Measurements from ENCODE around the gene CNST.
"Not testable (repeated sequence)": the region's sequence is repeated elsewhere in the genome, so short reads cannot be mapped to it uniquely, and the experiment has no call there.

Gene CNST

DNA sequence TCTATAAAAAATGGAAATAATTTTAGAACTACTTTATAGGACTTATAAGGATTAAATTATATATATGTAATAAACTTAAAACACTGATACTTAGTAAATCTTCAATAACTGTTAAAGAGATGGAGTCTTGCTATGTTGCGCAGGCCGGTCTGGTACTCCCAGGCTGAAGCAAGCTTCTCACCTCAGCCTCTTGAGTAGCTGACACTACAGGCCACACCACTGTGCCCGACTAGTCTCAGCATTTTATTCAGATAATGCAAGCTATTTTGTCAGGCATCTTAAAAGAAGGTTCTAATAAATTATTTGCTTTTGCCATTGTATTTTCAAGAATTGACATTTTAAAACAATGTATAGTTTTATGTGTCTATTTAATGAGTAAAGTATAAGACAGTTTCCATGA, 20.8 kb downstream of the CNST start:
- no peak for DNase-seq (ENCODE audit: low spot score)

DNA sequence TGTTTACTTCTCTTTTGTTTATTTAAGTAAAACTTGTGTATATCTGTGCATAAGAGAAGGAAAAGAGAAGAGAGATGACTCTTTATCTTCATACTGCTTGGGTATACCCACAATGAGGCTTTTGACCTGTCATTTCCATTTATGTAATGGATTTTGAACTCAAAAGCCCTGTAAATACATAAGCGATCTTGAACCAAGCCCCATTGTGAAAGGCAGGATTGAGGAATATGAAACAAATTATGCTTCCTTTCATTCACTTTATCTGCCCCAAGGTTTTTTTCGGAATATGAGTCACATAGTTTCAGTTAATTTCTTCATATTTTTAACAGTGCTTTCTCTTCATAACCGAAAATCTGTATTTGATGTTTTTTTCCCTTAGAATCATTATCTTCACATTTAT, 21.4 kb downstream of the CNST start:
- DNase-seq (ENCODE audit: low spot score) = no peak

DNA sequence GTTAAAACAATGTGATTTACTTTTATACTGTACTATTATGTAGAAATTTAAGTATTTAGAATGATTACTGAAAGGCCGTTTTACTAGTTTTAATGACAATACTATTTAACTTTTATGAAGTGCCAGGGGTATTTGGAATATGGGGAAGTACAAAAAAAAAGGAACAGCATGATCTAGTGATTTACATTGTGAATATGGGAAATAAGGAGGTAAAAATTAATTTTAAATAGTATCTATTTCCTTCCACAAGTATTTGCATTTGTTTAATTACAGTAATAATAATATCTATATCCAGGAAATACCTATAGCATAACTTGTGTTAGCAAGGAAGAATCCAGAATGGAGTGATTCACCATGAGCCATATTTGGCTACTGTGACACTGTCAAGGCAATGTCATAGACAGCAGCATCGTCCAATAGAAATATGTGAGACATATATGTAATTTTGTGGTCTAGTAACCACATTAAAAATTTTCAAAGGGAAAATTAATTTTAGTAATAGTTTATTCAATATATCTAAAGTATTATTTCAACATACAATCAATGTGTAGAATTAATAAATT, 22.0 kb downstream of the CNST start:
- no peak for DNase-seq (ENCODE audit: low spot score)

DNA sequence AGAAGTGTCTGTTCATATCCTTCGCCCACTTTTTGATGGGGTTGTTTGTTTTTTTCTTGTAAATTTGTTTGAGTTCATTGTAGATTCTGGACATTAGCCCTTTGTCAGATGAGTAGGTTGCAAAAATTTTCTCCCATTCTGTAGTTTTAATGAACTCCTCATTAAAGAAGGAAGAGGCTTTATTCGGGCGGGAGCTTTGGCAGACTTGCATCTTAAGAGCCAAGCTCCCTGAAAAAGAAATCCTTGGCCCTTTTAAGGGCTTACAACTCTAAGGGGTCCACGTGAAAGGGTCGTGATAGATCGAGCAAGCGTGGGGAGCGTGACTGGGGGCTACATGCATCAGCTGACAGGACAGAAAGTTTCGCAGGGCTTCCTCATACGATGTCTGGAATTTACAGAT, 23.7 kb downstream of the CNST start:
- DNase-seq (ENCODE audit: low spot score) = not testable (repeated sequence)

DNA sequence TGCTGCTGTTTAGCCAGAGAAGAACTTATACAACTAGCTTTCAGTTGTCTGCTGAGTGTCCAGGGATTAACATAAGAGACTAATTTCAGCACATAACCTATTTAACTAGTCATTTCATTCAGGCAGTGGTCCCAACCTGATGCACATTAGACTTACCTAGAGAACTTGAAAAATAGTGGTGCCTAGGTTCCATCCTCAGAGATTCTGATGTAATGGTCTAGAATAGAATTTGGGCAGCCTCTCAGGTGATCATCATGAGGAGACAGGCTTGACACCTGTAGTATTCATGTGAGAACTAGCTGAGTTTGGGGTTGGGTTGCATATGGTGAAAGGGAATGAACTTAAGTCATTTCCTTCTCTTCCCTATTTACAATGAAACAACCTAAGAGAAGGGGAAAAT, 24.8 kb downstream of the CNST start:
- no peak for DNase-seq (ENCODE audit: low spot score)

DNA sequence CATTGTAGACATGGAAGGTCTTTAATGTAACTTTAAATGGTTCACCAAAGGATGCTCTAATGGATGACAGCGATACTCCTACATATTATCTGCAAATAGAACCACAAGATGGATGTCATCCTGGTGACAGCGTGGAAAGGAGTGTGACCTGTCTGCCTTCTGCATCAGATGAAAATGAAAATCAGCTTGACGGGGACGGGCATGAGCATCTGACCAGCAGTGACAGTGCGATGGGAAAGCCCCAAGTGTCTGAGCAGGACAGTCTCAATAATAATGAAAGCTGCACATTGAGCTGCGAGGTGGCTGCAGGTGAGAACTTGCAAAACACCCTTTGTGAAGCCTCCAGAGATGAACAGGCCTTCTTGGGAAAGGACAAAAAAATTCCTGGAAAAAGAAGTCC, 25.2 kb downstream of the CNST start:
- DNase-seq (ENCODE audit: low spot score) = no peak

DNA sequence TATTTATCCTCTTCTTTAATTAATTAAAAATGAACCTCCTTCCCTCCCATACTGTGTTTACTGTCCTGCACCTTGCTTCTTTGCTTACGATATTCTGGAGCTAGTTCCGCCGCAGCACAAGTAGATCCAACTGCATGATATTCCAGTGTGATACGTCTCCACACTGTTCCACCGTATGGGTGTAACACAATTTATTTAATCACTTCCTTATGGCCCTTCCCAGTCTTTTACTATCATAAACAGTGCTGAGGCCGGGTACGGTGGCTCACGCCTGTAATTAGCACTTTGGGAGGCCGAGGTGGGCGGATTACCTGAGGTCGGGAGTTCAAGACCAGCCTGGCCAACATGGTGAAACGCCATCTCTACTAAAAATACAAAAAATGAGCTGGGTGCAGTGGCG, 25.7 kb downstream of the CNST start:
- no peak for DNase-seq (ENCODE audit: low spot score)

DNA sequence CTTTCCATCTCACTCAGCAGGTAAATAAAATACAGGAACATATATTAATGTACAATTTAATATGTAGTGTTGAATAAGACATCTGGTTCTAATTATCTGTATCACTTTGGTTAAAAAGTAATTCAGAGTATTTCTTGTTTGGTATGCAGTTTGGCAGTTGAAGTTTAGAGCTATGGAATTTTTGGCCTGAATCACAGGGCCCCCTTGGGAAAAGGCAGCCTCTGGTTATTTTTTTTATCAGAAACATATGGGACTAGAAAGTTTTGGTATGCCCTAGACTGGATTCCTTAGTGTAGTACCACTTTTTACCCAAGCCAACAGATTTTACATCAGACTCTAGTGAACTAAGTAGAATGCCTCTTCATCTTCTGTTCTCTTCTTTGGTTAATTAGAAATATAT, 26.4 kb downstream of the CNST start:
- DNase-seq (ENCODE audit: low spot score) = no peak

DNA sequence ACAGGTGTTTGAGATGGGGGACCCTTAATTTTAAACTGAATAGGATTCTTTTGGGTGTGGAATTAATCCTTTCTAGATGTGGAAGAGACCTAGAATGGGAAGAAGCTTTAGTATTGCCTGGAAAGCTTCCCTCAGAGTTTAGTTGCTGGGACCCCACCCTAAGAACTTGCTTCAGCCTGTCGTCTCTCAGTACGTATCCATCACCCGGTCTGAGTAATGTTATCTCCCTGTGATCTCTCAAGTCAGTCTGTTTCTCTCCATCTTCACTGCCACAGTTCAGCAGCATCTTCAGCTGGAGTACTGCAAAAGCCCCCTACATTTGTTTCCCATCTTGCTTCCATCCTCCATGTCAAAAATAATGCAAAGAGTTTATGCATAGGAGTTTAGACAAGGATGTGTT, 28.9 kb downstream of the CNST start:
- DNase-seq (ENCODE audit: low spot score) = no peak

DNA sequence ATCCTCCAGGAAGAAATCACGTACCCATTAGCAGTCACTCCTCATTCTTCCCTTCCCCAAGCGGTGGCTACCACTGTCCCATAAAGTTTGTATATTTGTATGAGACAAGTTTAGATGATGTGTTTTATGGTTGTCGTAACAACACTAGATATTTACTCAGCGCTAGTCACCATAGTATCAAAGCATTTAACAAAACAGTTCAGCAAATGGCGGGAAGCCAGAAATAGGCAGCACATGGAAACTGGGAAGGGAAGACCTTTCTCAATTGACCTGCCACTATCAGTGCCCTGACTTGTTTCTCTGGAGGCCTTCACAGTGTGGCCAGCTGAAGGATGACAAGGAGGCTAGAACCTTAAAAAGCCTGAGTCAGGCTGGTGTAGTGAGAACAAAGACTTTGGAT, 31.1 kb downstream of the CNST start:
- DNase-seq (ENCODE audit: low spot score) = no peak

DNA sequence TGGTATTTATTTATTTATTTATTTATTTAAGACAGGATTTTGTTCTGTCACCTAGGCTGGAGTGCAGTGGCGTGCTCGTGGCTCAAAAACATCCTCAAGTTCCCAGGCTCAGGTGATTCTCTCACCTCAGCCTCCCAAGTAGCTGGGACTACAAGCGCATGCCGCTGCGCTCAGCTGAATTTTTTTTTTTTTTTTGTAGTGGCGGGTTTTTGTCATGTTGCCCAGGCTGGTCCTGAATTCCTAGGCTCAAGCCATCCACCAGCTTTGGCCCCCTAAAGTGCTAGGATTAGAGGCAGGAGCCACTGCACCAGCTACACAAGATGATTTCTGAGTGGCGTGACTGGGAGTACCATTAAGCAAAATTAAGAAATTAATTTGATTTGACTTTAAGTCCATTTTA, 31.7 kb downstream of the CNST start:
- no peak for DNase-seq (ENCODE audit: low spot score)

DNA sequence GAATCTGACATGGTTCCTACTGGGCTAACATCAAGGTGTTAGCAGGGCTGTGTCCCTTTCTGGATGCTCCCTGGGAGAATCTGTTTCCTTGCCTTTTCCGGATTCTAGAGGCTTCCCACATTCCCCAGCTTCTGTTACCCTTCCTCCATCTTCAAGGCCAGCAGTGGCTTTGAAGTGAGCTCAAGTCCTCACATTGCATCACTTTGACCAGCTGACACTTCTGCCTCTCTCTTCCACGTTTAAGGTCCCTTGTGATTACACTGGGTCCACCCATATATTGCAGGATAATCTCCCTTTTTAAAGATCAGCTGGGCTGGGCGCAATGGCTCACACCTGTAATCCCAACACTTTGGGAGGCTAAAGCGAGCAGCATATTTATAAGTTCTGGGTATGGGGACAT, 33.1 kb downstream of the CNST start:
- DNase-seq (ENCODE audit: low spot score) = no peak

DNA sequence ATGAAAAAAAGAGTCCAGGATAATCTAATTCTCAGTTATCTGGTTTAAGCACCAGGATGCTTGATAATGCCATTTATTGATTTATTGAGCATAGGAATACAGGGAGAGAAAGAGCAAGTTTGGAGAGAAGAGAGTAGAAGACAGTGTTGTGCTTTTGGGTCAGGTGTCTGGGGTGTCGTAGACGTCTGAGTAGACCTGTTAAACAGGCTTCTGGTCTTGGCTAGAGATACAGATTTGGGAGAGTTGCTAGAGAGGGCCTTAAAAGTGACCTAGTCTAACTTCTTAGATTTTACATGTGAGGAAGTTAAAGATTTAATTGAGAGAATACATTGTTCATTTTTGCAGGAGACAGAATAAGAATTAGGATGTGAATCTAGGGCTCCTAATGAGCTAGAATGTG, 34.3 kb downstream of the CNST start:
- no peak for DNase-seq (ENCODE audit: low spot score)

DNA sequence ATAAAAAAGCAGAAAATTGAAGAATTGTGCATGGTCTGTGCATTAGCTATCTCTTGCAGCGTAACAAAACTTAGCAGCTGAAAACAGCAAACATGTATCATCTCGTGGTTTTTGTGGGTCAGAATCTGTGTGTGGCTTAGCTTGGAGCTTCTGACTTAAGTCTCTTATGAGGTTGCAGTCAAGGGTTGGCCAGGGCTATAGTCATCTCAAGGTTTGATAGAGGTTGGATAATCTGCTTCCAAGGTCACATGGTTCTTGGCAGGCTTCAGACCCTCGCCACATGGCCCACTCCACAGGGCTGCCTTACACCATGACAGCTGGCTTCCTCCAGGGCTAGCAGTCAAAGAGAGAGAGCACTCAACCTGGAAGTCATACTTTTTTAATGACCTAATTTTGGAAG, 35.9 kb downstream of the CNST start:
- no peak for DNase-seq (ENCODE audit: low spot score)

DNA sequence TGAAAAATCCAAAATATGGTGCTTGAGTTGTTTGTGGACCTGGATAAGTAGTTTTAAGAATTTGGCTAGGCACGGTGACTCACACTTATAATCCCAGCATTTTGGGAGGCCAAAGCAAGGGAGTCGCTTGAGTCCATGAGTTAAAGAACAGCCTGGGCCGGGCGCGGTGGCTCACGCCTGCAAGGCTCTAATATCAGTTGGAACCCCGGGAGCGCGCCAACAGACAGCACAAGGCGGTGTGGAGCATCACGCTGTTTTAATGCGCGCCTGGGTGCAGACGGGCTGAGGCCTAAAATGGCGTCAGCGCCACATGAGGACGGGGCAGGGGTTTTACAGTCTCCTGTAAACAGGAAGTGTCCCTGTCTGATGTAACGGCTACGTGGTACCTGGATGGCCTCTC, 39.0 kb downstream of the CNST start:
- not testable (repeated sequence) for DNase-seq (ENCODE audit: low spot score)

DNA sequence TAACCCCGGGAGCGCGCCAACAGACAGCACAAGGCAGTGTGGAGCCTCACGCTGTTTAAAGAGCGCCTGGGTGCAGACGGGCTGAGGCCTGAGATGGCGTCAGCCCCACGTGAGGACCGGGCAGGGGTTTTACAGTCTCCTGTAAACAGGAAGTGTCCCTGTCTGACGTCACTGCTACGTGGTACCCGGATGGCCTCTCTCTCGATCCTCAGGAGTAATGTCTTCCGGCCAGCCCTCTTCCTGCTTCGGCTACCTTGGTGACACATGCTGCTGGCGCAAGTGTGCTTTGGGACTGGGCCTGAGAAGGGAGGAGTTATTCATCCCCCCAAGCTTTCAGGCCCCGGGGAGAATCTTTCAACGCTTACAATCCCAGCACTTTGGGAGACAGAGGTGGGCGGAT, 41.2 kb downstream of the CNST start:
- no peak for DNase-seq (ENCODE audit: low spot score)

DNA sequence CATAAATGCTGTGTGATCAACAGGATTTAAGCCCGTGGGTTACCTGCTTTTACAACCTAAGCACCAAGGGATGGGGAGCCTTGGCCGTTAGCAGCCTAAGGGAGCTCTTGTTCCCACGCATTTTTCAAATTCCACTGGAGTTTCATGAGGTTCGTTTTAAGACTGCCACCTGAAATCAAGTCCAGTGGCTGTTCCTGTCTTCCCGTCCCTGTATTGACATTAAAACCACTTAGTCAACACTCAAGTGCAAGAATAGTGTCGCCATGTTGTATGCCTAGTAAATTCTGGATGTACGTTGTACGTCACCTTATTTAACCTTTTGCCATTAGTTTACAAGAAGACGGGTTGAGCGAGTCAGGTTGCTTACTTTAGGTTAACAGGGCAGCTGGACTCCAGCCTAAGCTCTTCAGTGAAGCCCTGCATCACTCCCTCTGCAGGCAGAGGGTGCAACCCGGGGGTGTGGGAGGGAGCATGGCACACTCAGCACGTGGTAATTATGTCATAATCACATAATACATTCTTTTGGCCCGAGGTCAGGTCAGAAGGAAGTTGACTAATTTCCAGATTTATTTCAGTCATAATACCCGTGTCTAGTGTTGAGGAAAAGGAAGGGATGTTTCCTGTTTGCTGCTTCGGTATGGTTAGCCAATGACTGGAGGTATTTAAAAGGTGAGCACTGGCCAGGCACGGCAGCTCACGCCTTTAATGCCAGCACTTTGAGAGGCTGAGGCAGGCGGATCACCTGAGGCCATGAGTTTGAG, 42.5 kb downstream of the CNST start:
- DNase-seq (ENCODE audit: low spot score) = no peak

DNA sequence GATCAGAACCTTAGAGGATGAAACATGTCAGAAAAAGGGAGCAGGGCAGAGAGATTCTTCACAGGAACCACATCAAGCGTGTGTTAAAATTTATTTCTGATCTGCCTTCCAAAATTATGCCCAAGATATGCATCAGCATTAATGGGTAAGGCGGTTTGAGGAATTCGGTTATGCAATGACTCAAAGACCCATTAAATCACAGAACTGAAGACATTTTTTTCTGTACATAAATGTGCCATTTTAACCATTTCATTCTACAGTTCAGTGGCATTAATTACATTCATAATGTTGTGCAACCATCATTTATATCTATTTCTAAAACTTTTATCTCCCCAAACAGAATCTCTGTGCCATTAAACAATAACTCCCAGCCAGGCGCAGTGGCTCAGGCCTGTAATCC, 43.4 kb downstream of the CNST start:
- no peak for DNase-seq (ENCODE audit: low spot score)

DNA sequence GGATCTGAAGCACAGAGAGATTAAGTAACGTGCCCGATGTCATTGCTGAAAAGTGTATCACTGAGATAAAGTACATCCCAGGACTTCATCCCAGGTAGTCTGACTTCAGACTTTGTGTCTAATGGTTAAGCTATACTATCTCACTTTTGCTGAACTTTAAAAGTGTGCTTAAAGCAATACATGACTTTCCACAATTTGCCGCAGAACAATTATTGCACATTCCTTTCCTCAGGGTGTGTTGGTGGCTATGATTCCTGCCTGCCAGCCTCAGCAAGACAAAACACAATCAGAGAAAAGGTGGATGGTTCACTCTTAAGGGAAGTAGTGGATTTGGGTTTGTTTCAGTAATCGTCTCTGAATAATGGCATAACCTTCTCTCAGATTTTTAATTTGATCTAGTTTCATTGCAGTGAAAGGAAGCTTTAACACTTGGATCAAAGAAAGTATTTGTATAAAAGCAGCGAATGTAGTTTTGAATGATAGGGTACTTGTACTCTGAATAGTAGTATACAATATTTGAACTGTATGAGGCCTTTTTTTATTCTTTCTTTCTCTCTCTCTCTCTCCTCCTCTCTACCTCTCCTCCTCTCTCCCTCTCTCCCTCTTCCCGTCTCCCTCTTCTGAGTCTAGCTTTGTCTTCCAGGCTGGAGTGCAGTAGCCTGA, 47.0 kb downstream of the CNST start:
- no peak for DNase-seq (ENCODE audit: low spot score)

DNA sequence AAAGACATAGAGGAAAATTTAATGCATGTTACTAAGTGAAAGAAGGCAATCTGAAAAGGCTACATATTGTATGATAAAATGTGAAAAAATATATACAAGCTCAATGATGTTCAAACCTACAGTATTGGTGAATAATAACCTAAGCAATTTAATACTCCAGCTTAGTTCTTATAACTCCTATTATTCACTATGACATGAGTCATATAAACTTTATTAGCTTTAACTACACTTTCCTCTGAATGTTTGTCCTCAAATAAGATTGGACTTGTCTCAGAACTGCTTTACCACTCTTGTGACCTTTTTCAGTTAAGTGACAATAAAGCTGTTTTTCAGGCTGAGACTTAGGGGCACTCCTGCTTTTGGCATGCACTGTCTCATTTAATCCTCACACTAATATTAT, 50.9 kb downstream of the CNST start:
- DNase-seq (ENCODE audit: low spot score) = no peak

DNA sequence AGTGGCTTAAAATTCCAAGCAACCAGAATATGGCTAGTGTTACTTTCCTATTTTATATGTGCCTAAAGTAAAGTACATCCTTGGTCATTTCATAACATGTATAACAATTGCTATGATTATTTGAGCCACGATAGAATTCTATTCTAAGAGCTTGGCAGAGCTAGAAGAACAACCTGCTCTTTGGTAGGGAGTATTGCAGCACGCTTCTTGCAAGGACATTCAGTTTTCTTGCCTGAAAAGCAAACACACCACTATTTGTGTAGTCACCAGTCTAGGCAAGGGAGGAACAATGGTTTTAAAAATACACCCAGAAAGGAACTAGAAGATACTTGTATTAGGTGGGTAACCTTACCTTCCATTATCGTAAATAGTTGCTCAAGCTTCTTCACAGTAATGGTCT, 51.5 kb downstream of the CNST start:
- no peak for DNase-seq (ENCODE audit: low spot score)

DNA sequence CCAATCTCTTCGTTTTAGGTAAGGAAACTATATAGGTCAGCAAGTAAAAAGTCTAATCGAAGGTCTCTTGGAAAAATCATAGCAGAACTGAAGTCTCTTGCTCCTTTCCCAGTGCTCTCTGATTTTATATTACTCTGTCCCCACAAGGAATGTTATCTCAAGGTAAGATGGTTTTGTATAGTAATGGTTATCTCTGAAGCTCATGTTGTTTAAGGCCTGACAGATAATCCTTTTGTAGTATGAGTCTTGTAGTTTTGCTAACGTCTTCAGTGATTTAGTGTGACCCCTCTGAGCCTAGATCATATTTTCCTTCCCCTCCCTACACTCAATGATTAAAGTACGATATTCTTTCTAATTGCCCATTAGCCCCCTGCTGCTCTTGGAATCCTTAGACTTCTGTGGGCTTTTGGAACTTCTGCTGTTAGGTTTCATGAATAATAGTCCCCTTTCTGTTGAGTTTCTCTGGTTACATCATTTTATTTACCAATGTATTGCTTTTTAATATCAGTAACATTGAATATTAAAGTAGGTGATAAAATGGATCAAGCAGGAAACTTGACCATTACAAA, 52.1 kb downstream of the CNST start:
- DNase-seq (ENCODE audit: low spot score) = no peak

DNA sequence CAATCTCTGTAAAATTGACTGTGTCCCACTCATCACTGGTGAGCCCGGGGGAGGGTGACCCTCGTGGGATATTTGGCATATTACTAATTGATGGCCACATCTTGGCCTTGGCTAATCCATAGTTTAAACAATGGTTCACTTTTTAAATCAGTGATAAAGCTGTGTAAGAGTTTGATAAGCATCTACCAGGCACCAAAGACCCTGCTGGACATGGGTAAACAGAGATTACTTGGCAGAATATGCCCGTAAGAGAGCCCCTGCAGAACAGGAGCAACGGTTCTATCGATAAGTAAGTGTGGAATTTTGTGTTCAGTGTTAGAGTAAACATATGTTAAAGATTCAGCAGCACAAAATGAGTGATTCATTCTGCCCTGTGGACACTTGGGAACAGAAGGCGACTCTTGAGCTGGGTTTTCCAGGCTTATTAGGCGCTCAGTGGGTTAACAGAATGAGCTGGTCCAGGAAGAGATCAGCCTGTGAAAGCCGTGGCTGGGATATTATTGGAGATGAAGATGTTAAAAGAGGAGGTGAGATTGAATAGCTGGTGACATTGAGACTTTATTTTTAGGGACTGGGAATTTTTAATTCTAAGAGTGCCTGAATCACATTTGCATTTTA, 55.9 kb downstream of the CNST start:
- DNase-seq (ENCODE audit: low spot score) = no peak
